Endothelial cell (in vitro differentiated cells): ENCODE results near the gene GBX1. TPM values are rescaled to one million over a fixed set of nuclear protein-coding genes. Genes with fewer than 3 reads are reported as not detected.

Experiments used
- DNase-seq: peaks from one replicate; pipeline ENCODE4 v3.0.0; 2021; ENCODE audit warnings: low spot score
- H3K27ac Mint-ChIP-seq: one replicate; pipeline ENCODE4 v1.8.0; 2021; ENCODE audit warnings: mixed read lengths, inconsistent platforms; ENCODE audit not compliant: unreplicated experiment
- H3K27me3 Mint-ChIP-seq: one replicate; pipeline ENCODE4 v1.8.0; 2021; ENCODE audit warnings: mild to moderate bottlenecking, moderate library complexity, mixed read lengths, inconsistent platforms; ENCODE audit not compliant: unreplicated experiment
- H3K36me3 Mint-ChIP-seq: one replicate; pipeline ENCODE4 v1.8.0; 2021; ENCODE audit warnings: mild to moderate bottlenecking, low read depth, mixed read lengths, inconsistent platforms; ENCODE audit not compliant: unreplicated experiment
- H3K4me1 Mint-ChIP-seq: one replicate; pipeline ENCODE4 v1.8.0; 2021; ENCODE audit warnings: mild to moderate bottlenecking, mixed read lengths, inconsistent platforms; ENCODE audit not compliant: unreplicated experiment
- H3K4me3 Mint-ChIP-seq: one replicate; pipeline ENCODE4 v1.8.0; 2021; ENCODE audit warnings: mild to moderate bottlenecking, mixed read lengths, inconsistent platforms; ENCODE audit not compliant: unreplicated experiment
- H3K9me3 Mint-ChIP-seq: one replicate; pipeline ENCODE4 v1.8.0; 2021; ENCODE audit warnings: mixed read lengths, inconsistent platforms; ENCODE audit not compliant: unreplicated experiment
- CTCF ChIP-seq: fragments of 200-600 bp; sonication (generic); IDR thresholded peaks from one replicate; pipeline ENCODE4 v1.5.0; 2021; ENCODE audit warnings: antibody characterized with exemption; ENCODE audit not compliant: unreplicated experiment
- total RNA-seq: library from RNA; stranded (reverse); fragmentation: NEBNext Ultra II Directional; extraction: Animal tissue kit (Norgen Biotek cat#: 25700); gene quantifications from one replicate; pipeline ENCODE4 v1.2.1, GENCODE V29; 2021; ENCODE audit not compliant: unreplicated experiment

GBX1 gene
- total RNA-seq, 1 donor from 2014 or later = 13.8 TPM

DNA sequence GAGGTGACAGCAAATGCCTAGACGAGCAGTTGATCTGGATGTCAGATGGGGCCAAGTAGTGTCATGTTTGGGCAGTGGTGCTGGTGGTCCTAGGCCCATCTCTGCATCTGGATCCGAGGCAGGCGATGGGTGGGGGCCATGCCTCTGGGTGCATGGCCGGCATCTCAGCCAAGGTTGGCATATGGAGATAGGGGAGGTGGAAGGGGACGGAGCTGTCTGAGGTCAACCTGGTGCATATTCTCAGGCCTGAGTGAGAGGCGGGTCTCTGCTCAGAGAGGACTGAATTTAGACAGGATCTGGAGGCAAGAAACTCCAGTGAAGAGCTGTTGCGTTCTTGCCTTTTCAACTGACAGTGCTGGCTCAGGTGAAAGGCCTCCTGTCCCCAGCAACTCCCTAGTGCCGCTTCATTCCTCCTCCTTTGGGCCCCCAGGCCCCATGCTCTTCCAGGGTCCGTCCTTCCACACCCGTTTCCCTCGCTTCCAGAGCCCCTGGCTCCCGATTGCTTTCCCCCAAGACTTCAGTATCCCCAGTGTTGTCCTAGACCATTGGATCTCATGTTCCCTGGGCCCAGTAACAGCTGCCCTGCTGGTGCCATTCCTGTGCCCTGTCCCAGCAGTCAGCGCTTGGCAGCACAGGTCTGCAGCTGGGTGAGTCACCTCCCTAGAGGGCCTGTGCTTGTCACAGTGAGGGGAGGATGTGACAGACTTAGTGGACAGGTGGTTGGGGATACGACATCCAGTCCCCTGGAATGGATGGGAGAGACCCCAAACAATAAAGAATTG lies 32.6 kb downstream of the GBX1 start:
- peaks cover 42% of the 10 kb centered on the region for H3K36me3 Mint-ChIP-seq
- DNase-seq = no peak
- peaks cover 32% of the 10 kb centered on the region for H3K27me3 Mint-ChIP-seq
- no peaks in the 10 kb centered on the region for H3K9me3 Mint-ChIP-seq
- peak overlapping the region; percentile 59 for H3K4me3 Mint-ChIP-seq
- no peak overlapping the region for H3K27ac Mint-ChIP-seq
- H3K4me1 Mint-ChIP-seq = peaks cover 12% of the 10 kb centered on the region
- TF ChIP-seq CTCF = no peak

GRCh38 chr7:151133986-151134742 lies 33.3 kb downstream of the GBX1 start:
- H3K4me3 Mint-ChIP-seq = peak overlapping the region; percentile 37
- H3K9me3 Mint-ChIP-seq = no peaks in the 10 kb centered on the region
- H3K27ac Mint-ChIP-seq = no peak overlapping the region
- peaks cover 28% of the 10 kb centered on the region for H3K27me3 Mint-ChIP-seq
- DNase-seq = no peak
- no peak for TF ChIP-seq CTCF
- peaks cover 43% of the 10 kb centered on the region for H3K36me3 Mint-ChIP-seq
- peaks cover 6% of the 10 kb centered on the region for H3K4me1 Mint-ChIP-seq

GRCh38 chr7:151133266-151133985 lies 34.1 kb downstream of the GBX1 start:
- peak overlapping the region; percentile 74 for H3K4me3 Mint-ChIP-seq
- peaks cover 25% of the 10 kb centered on the region for H3K27me3 Mint-ChIP-seq
- H3K4me1 Mint-ChIP-seq = no peaks in the 10 kb centered on the region
- peaks cover 41% of the 10 kb centered on the region for H3K36me3 Mint-ChIP-seq
- DNase-seq = no peak
- peak overlapping the region; percentile 61 for H3K27ac Mint-ChIP-seq
- H3K9me3 Mint-ChIP-seq = no peaks in the 10 kb centered on the region
- no peak for TF ChIP-seq CTCF

DNA sequence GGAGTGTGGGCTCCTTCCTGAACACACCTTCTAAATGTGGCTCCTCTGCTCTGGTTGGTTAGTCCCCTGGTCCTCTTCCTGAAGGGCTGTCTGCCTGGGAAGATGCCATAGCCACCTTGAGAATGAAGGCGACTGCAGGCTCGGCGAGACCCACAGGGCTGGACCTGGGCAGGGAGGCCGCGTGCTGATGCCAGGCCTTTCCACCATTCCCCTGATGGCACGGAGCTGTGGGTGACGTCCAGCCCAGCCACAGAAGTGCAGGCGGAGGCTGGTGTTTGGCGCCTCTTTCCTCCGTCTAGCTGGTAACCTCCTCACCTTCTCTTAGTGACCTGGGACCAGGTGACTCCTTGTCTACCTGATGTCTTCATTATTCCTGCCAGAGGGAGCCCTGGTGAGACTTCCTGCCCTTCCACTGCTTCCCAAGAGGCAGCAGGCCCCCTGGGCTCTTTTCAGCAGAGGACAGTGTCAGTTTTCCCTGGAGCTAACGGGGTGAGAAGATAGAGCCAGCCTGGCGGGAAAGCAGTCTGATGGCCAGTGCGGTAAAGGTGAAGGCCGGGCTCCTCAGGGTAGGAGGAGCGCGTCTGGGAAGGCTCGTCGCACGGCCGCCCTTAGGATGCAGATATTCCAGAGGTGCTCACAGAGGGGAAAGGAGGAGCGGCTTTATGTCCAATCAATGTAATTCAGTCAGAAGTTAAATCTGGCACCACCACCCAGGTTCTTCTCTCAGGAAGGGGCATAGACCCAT lies 34.9 kb downstream of the GBX1 start:
- Mint-ChIP-seq H3K4me3 (peak overlapping the region; percentile 74), H3K36me3 (peaks cover 46% of the 10 kb centered on the region), H3K9me3 (no peaks in the 10 kb centered on the region), H3K4me1 (peaks cover 5% of the 10 kb centered on the region), H3K27me3 (peaks cover 29% of the 10 kb centered on the region), H3K27ac (peak overlapping the region; percentile 61)
- no peak for DNase-seq
- TF ChIP-seq CTCF = no peak
